Endothelial cell of umbilical vein (primary cell): Measurements from ENCODE around the gene MKNK1.

Experiments used
- CTCF ChIP-seq, 2 donors: IDR thresholded peaks; 1 replicate in 1 of 2; 2 replicates in 1 of 2; pipeline ENCODE4 v1.5.1; 2011; ENCODE audit warnings: low read length in 2 of 2, mild to moderate bottlenecking in 2 of 2, moderate library complexity in 2 of 2, control low read depth in 1 of 2, inconsistent platforms in 1 of 2, low read depth in 1 of 2; ENCODE audit not compliant: insufficient read depth in 1 of 2; ENCODE audit errors: extremely low read depth in 1 of 2
- EZH2 ChIP-seq: IDR thresholded peaks from 2 replicates; pipeline ENCODE4 v1.6.1; 2012; ENCODE audit warnings: borderline replicate concordance, low read depth, mild to moderate bottlenecking, moderate library complexity, low read length, inconsistent platforms; ENCODE audit not compliant: severe bottlenecking
- MYC ChIP-seq: IDR thresholded peaks from one replicate; pipeline ENCODE4 v1.6.1; 2011; ENCODE audit warnings: mild to moderate bottlenecking, low read depth, low read length
- POLR2A ChIP-seq: IDR thresholded peaks from 2 replicates; pipeline ENCODE4 v1.6.1; 2012; ENCODE audit warnings: low read depth, mild to moderate bottlenecking, control low read depth, low read length
- POLR2AphosphoS5 ChIP-seq: IDR thresholded peaks from 2 replicates; pipeline ENCODE4 v1.6.1; 2012; ENCODE audit warnings: low read depth, mild to moderate bottlenecking, control low read depth, low read length, moderate library complexity; ENCODE audit not compliant: insufficient read depth
- TF ChIP-seq, protein P1 (sequence below): IDR thresholded peaks from 2 replicates; pipeline ENCODE4 v1.6.1; 2011; ENCODE audit not compliant: insufficient read depth, insufficient read length

DNA sequence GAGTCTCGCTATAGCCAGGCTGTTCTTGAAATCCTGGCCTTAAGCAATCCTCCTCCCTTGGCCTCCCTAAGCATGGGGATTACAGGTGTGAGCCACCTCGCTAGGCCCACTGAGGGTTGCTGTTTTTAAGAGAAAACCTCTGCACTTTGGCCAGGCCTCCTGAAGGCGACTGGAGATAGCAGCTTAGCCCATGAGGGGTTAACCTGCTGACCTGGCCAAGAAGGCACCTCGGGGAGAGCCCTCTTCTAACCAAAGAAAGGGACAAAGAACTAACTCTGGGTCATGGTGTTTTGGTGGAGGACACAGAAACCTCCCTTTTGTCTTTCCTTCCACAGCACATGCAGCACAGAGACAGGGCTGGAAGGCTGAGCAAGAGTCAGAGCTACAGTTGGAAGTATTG is 35.0 kb downstream of the MKNK1 start:
- TF ChIP-seq CTCF (IDR thresholded peaks at IDR 0.05; ENCODE audit: extremely low read depth in 1 of 2, insufficient read depth in 1 of 2, low read depth in 1 of 2, low read length in 2 of 2) (no peak), POLR2A (no peak), MYC (no peak), EZH2 (no peak), POLR2AphosphoS5 (no peak)
- TF ChIP-seq, protein P1, sequence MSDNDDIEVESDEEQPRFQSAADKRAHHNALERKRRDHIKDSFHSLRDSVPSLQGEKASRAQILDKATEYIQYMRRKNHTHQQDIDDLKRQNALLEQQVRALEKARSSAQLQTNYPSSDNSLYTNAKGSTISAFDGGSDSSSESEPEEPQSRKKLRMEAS: no peak
